ENCODE results near the gene CRYBA1.

Gene CRYBA1

GRCh38 chr17:29215174-29215573 lies 31.5 kb upstream of the CRYBA1 start:
- H3K4me3 ChIP-seq (replicated peaks; ENCODE audit: insufficient read depth, low read length), result no peak overlapping the region
- TF ChIP-seq SPI1 (IDR thresholded peaks at IDR 0.05; ENCODE audit: borderline replicate concordance, low read depth), result no peak
- no peak for TF ChIP-seq POLR2AphosphoS5 (IDR thresholded peaks at IDR 0.05; ENCODE audit: low read depth)
- TF ChIP-seq GABPA (IDR thresholded peaks at IDR 0.05; ENCODE audit: low read depth), result no peak
- TF ChIP-seq, protein P1, sequence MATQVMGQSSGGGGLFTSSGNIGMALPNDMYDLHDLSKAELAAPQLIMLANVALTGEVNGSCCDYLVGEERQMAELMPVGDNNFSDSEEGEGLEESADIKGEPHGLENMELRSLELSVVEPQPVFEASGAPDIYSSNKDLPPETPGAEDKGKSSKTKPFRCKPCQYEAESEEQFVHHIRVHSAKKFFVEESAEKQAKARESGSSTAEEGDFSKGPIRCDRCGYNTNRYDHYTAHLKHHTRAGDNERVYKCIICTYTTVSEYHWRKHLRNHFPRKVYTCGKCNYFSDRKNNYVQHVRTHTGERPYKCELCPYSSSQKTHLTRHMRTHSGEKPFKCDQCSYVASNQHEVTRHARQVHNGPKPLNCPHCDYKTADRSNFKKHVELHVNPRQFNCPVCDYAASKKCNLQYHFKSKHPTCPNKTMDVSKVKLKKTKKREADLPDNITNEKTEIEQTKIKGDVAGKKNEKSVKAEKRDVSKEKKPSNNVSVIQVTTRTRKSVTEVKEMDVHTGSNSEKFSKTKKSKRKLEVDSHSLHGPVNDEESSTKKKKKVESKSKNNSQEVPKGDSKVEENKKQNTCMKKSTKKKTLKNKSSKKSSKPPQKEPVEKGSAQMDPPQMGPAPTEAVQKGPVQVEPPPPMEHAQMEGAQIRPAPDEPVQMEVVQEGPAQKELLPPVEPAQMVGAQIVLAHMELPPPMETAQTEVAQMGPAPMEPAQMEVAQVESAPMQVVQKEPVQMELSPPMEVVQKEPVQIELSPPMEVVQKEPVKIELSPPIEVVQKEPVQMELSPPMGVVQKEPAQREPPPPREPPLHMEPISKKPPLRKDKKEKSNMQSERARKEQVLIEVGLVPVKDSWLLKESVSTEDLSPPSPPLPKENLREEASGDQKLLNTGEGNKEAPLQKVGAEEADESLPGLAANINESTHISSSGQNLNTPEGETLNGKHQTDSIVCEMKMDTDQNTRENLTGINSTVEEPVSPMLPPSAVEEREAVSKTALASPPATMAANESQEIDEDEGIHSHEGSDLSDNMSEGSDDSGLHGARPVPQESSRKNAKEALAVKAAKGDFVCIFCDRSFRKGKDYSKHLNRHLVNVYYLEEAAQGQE (IDR thresholded peaks at IDR 0.05; ENCODE audit: insufficient replicate concordance, low read depth), result no peak
- TF ChIP-seq, protein P2, sequence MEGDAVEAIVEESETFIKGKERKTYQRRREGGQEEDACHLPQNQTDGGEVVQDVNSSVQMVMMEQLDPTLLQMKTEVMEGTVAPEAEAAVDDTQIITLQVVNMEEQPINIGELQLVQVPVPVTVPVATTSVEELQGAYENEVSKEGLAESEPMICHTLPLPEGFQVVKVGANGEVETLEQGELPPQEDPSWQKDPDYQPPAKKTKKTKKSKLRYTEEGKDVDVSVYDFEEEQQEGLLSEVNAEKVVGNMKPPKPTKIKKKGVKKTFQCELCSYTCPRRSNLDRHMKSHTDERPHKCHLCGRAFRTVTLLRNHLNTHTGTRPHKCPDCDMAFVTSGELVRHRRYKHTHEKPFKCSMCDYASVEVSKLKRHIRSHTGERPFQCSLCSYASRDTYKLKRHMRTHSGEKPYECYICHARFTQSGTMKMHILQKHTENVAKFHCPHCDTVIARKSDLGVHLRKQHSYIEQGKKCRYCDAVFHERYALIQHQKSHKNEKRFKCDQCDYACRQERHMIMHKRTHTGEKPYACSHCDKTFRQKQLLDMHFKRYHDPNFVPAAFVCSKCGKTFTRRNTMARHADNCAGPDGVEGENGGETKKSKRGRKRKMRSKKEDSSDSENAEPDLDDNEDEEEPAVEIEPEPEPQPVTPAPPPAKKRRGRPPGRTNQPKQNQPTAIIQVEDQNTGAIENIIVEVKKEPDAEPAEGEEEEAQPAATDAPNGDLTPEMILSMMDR (IDR thresholded peaks at IDR 0.05; ENCODE audit: insufficient read depth, low read length), result no peak
- no peak overlapping the region for H3K27ac ChIP-seq (replicated peaks)
- no peak for DNase-seq (ENCODE audit: low read depth in 1 of 2, low spot score in 1 of 2)
- H3K27me3 ChIP-seq (ENCODE audit: insufficient read depth, poor library complexity, severe bottlenecking), result no peaks in the 10 kb centered on the region

GRCh38 chr17:29215717-29216116 lies 30.9 kb upstream of the CRYBA1 start:
- no peaks in the 10 kb centered on the region for H3K27me3 ChIP-seq (ENCODE audit: insufficient read depth, poor library complexity, severe bottlenecking)
- no peak overlapping the region for H3K27ac ChIP-seq (replicated peaks)
- no peak overlapping the region for H3K4me3 ChIP-seq (replicated peaks; ENCODE audit: insufficient read depth, low read length)
- TF ChIP-seq, protein P1 (IDR thresholded peaks at IDR 0.05; ENCODE audit: insufficient replicate concordance, low read depth), result no peak
- TF ChIP-seq GABPA (IDR thresholded peaks at IDR 0.05; ENCODE audit: low read depth) (no peak), SPI1 (IDR thresholded peaks at IDR 0.05; ENCODE audit: borderline replicate concordance, low read depth) (no peak), POLR2AphosphoS5 (IDR thresholded peaks at IDR 0.05; ENCODE audit: low read depth) (no peak)
- TF ChIP-seq, protein P2 (IDR thresholded peaks at IDR 0.05; ENCODE audit: insufficient read depth, low read length), result no peak
- DNase-seq (ENCODE audit: low read depth in 1 of 2, low spot score in 1 of 2), result no peak

GRCh38 chr17:29216181-29216580 lies 30.5 kb upstream of the CRYBA1 start:
- DNase-seq (ENCODE audit: low read depth in 1 of 2, low spot score in 1 of 2), result no peak
- H3K27ac ChIP-seq (replicated peaks), result no peak overlapping the region
- no peak overlapping the region for H3K4me3 ChIP-seq (replicated peaks; ENCODE audit: insufficient read depth, low read length)
- no peaks in the 10 kb centered on the region for H3K27me3 ChIP-seq (ENCODE audit: insufficient read depth, poor library complexity, severe bottlenecking)
- TF ChIP-seq SPI1 (IDR thresholded peaks at IDR 0.05; ENCODE audit: borderline replicate concordance, low read depth) (no peak), GABPA (IDR thresholded peaks at IDR 0.05; ENCODE audit: low read depth) (no peak), POLR2AphosphoS5 (IDR thresholded peaks at IDR 0.05; ENCODE audit: low read depth) (no peak)
- TF ChIP-seq, protein P2 (IDR thresholded peaks at IDR 0.05; ENCODE audit: insufficient read depth, low read length), result no peak
- TF ChIP-seq, protein P1 (IDR thresholded peaks at IDR 0.05; ENCODE audit: insufficient replicate concordance, low read depth), result no peak
